Measurements from ENCODE around the gene OVCA2.

OVCA2 gene

DNA sequence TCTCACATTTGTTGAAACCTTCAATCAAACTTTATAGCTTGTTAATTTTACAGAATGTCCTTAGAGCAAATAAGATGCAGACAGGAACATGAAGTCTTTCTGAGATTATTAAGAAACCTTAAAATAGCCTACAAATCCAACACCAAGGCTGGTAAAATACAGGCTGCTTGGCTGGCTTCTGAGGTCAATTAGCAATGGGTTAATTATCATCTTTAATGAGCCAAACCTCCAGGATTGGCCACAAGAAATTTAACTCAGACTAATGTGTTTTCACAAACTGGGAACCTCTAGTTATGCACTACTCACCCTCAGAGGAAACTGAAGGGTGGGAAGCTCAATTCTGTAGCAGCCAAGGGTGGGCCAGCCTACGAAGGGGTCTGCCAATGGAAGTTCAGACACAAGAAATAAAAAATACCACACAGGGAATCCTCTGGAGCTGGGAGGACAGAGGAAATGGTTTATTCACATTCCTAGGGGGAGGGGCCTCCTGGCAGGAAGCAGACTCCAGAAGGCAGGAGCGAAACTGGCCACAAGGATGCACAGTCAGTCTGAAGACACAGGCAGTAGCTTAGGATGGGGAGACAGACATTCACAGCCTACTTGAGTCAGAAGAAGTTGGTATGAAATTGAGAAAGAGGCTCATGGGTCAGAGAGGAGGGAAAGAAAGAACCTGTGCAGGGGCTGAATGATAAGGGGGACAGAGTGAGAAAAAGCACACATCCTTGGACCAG, 49.1 kb downstream of the OVCA2 start:
- no peak for DNase-seq

DNA sequence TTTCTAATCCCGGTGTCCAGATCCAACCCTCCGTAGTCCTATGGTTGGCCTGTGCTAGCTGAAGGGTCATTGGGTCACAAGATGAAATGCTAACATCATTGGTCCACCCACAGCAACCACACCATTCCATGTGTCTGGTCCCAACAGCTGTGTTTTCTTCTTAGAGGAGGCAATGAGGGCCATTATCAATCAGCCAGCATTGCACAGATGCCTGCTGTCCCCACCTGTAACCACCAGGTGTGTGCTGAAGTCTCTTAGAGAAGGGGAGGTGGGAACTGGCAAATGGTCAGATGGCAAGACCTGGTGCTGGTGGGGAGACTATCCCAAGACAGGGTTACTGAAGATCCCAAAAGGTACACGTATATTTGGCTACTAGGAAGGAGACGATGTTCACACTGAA, 50.4 kb downstream of the OVCA2 start:
- DNase-seq, result no peak

All from NCI-H524 treated with DMSO at 0.1 percent for 48 hours (cell line).